LNCAP (cell line): ENCODE data around the gene PROZ.

Source experiments
- TF ChIP-seq, protein P1 (sequence below): fragments of 450-650 bp; IDR thresholded peaks from 2 replicates; pipeline ENCODE4 v1.5.1; 2017; ENCODE audit warnings: mild to moderate bottlenecking

PROZ gene

DNA sequence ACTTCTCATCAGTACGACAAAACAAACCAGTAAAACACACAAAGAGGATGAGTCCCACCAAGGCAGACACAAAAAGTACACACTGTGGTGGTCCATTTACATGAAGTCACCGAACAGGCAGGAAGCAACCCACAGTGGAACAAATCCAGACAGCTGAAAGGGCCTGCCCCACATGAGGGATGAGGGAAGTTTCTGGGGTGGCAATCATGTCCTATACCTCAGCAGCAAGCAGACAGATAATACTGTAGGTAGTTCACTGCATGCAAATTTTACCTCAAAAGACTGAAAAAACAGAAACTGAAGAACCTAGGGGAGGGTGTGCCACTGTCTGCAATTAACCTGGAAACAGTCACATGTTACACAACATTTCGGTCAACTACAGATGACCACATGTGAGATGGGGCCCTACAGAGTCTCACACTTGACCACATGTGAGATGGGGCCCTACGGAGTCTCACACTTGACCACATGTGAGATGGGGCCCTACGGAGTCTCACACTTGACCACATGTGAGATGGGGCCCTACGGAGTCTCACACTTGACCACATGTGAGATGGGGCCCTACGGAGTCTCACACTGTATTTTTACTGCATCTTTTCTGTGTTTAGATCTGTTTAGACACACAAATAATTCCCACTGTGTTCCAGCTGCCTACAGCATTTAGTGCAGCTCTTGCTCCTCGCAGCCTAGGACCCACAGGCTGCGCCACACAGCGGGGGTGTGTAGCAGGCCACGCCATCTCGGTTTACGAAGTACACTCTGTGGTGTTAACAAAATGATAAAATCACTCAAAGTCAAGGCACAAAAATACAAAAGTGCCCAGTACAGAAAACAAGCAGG is 27.8 kb downstream of the PROZ start:
- TF ChIP-seq, protein P1, sequence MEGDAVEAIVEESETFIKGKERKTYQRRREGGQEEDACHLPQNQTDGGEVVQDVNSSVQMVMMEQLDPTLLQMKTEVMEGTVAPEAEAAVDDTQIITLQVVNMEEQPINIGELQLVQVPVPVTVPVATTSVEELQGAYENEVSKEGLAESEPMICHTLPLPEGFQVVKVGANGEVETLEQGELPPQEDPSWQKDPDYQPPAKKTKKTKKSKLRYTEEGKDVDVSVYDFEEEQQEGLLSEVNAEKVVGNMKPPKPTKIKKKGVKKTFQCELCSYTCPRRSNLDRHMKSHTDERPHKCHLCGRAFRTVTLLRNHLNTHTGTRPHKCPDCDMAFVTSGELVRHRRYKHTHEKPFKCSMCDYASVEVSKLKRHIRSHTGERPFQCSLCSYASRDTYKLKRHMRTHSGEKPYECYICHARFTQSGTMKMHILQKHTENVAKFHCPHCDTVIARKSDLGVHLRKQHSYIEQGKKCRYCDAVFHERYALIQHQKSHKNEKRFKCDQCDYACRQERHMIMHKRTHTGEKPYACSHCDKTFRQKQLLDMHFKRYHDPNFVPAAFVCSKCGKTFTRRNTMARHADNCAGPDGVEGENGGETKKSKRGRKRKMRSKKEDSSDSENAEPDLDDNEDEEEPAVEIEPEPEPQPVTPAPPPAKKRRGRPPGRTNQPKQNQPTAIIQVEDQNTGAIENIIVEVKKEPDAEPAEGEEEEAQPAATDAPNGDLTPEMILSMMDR = no peak

DNA sequence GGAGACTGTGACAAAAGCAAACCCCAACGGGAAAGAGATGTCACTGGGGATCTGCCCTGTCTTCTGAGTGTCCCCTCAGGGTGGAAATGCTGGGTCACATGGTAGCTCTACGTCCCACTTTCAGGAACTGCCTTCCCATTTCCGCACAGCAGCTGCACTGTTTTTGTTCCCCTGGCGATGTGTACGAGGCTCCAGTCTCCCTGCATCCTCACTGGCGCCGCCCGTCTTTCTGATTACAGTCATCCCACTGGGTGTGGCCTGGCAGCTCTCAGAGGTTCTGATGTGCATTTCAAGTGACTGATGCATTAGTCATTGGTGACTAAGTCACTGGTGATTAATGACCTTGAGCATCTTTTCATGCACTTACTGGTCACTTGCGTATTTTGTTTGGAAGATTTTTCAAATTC is 28.8 kb downstream of the PROZ start:
- TF ChIP-seq, protein P1 = no peak

DNA sequence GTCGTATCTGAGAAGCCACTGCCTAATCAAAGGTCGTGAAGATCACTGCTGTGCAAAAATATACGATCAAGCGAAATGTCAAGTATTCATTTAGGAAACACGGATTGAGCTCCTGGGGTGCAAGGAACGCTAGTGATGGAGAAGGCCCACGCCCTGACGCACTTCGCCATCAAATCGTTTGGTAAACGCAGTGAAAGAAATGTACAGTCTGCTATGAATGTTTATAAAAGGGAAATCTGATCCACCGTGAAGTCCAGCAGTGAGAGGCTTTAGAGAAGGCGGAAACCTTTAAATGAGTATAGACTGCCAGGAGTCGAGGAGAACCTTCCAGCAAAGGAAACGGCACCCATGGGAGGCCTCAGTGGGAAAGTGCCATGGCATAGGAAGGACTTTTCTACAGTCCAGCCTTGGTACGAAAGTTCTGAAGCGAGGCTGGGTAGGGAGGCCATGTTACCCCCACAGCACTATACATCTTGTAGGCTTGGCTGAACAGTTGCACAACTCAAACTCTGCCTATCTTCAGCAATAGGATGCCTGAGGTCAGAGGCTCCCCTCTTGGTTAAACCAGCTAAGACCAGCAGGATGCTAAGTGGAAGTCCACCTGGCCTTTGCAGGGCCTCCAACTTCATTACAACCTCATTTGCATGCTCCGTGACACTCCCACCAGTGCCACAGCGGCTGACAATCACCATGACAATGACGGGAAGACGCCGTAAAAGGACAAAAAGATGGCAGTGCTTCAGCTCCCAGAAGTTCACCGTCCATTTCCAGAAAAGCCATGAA is 29.6 kb downstream of the PROZ start:
- TF ChIP-seq, protein P1 = no peak

DNA sequence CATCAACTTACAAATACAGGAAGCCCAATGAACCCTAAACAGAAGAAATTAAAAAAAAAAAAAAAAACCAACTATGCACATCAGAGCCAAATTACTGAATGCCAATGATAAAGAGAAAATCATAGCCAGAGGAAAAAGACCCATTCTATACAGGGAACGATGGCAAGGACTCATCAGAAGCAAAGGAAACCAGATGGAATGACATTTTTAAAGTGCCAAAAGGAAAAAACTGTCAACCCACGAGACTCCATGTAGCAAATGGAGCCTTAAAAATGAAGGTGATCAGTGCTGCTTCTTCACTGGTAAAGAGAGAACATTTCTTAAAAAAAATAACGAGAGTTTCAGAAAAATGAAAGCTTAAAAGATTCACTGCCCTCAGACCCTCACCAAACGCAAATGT is 31.7 kb downstream of the PROZ start:
- TF ChIP-seq, protein P1 = no peak

DNA sequence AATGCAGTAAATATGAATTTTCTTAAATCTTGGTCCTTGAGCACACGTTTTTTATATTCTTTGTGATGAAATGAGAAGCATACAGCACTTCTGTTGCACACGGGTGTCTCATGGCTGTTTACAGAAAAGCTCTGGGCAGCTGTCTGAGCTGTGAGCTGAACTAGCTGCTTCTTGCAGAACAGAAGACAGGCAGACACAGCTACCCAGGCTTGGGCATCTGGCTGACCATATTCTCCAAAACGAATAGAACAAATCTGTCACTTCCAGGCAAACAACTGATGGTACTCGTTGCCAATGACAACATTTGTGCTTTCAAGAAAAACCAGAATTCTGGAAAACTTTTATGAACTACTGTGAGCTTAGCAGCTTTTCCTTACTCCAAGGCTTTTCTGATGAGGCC is 33.8 kb downstream of the PROZ start:
- TF ChIP-seq, protein P1 = no peak

GRCh38 chr13:113192902-113193301 is 34.5 kb downstream of the PROZ start:
- TF ChIP-seq, protein P1 = no peak

DNA sequence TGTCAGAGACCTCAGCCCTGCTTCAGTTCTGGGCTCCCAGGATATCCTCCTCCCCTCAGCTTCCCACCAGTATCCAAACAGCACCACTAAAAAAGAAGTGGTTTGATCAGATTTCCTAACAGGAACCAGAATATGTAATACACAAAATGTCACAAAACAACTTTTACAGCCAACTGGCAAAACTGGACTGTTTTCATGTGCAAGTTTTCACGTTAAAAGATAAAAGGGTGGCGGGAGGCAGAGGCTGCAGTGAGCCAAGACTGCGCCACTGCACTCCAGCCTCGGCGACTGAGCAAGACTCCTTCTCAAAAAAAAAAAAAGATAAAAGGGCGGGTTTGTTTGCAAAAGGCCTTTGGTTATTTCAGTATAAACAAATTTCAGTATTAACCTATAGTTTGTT is 36.9 kb downstream of the PROZ start:
- TF ChIP-seq, protein P1 = no peak
